Forelimb muscle (tissue), 1 donor: ENCODE measurements around the gene VDR. TPM values are rescaled to one million over a fixed set of nuclear protein-coding genes. Genes with fewer than 3 reads are reported as not detected.
"Not testable (repeated sequence)": the region's sequence is repeated elsewhere in the genome, so short reads cannot be mapped to it uniquely, and the experiment has no call there.

Experiments used
- DNase-seq: peaks from one replicate; pipeline ENCODE4 v3.0.0-alpha.2; 2013; ENCODE audit warnings: low read depth
- polyA plus RNA-seq: library from polyadenylated mRNA; unstranded; fragments of 120-200 nt; gene quantifications from one replicate; pipeline ENCODE4 v1.2.1, GENCODE V29; 2013; ENCODE audit not compliant: insufficient read length

The VDR gene
- polyA plus RNA-seq, 1 donor: 0.46 TPM

DNA sequence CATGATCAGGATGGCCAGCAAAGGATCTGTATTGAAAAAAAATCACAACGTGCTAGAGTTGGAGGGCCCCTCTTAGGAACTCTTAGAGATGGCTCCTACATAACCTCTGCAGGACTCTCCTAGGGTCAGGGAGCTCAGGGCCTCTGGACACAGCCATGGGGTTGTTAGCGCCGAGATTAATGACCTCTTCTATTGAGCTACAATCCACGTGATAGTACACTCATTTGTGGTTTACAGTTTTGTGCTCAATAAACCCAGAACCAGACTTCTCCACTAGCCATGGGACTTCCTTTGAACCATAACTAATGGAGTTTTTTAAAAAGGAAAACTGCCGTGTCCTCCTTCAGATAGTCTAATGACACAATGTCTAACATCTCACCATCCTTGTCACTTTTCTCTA is 55.5 kb downstream of the VDR start:
- DNase-seq: no peak

DNA sequence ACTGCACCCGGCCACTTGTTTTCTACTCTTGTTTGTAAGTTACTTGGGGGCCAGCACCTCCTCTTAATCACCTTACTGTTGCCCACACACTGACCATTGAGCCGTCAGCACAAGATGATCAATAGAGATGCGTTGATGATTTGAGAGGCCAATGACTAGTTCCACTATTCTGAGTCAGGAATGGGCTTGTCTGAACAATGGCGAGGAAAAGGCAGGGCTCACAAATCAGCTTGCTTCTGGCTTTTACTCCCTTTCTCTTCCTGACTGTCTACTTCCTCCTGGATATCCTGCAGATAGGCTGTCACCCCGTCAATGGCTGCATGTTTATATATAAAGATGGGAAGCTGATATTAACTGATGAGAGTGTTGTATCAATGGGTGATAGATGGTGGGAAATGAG is 55.9 kb downstream of the VDR start:
- DNase-seq: no peak

DNA sequence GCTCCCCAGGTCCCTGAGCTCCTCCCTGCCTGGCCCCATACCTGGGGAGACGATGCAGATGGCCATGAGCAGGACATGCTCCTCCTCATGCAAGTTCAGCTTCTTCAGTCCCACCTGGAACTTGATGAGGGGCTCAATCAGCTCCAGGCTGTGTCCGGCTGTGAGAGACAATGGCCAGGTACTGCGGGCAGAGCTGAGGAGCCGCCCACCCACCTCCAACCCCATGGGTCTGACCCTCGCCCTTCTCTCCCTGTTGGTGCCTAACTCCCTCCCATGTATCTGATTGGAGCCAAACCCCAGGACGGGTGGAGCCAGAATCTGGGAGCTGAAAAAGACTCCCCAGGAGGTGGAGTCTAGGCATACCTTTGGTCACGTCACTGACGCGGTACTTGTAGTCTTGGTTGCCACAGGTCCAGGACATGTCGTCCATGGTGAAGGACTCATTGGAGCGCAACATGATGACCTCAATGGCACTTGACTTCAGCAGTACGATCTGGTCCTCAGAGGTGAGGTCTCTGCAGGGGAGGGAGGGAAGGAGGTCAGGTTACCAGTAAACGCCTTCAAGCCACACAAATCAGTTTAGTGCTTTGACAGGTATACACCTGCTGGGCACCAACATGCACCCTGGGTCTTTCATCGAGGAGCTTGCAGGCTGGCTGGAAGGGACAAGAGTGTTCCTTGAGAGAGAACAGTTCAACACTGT is 58.3 kb downstream of the VDR start:
- no peak for DNase-seq

DNA sequence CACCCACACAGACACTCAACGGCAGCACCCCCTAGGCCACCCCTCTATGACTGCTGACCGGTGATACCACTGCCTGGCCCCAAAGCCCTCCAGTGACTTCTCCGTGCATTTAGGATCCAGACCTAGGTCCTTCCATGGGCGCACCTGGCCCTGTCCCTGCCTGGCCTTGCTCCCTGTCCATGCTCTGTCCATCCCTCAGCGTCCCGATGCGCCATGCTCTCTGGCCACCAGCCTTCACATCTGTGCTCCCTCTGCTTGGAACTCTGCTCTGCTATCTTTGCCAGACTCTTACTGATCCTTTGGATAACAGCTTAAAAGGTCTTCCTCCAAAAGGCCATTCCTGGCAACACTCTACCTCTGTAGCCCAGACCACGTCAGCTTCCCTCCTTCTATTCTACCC is 59.7 kb downstream of the VDR start:
- DNase-seq: no peak

DNA sequence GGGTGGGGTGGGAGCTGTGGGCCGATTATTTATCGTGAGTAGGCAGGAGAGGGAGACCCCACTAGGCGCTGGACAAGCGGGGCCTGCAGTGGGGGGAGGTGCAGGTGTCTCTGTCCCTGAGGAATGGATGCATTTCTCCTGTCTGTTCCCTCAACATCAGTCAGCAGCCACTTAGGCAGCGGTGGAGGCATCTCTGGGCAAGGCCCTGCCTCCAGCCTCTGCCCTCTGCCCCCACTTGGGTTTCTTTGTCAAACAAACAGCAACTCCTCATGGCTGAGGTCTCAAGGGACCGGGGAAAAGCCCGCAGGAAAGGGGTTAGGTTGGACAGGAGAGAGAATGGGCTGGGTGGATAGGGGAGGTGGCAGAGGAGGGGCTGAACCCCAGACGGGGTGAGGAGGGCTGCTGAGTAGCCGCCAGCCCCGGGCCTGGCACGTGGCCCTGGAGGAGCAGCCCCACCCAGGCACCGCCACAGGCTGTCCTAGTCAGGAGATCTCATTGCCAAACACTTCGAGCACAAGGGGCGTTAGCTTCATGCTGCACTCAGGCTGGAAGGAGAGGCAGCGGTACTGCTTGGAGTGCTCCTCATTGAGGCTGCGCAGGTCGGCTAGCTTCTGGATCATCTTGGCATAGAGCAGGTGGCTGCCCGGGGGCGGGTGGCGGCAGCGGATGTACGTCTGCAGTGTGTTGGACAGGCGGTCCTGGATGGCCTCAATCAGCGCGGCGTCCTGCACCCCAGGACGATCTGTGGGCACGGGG is 60.4 kb downstream of the VDR start:
- DNase-seq: no peak

DNA sequence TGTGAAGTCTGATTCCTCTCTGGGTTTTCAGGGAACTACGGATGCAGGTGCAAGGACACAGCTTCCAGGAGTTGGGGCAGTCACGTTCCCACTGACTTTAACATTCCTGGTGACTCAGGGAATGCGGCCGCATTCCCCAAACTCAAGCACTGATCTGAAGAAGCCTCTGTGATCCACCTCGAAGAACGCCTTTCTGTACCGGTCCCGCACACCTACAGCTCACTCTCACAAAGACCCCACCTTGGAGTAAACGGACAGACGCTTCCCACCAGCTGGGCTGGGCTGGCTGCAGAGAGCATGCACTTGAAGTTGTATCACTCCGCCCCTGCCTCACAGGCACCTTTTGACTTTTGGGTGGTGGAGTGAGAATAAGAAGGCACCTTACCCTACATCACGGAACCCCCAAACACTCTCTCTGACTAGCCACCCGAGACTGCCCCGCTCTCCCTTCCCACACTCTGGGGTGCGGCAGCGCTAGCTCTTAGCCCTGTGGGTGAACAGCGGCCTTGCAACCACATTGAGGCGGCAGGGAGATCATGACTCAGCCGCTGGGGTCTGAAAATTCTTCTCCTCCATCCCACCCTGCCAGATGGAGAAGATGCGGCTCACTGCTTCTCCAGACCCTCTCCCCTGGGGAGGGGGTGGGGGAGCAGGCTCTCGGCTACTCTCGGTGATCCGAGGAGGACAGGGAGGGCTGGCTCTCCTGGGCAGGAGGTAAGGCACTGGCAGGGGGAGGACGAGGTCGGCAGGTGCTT is 61.4 kb downstream of the VDR start:
- no peak for DNase-seq

DNA sequence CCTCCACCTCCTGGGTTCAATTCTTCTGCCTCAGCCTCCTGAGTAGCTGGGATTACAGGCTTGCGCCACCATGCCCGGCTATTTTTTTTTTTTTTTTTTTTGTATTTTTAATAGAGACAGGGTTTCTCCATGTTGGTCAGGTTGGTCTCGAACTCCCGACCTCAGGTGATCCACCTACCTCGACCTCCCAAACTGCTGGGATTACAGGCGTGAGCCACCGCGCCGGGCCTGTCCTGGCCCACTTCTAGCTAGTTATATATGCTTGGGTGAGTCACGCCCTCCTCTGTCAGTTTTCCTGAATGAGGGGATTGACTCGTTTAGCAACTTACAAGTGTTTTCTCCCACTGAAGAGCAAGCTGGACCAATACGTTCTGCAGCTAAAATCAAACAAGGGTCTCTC is 62.3 kb downstream of the VDR start:
- not testable (repeated sequence) for DNase-seq

DNA sequence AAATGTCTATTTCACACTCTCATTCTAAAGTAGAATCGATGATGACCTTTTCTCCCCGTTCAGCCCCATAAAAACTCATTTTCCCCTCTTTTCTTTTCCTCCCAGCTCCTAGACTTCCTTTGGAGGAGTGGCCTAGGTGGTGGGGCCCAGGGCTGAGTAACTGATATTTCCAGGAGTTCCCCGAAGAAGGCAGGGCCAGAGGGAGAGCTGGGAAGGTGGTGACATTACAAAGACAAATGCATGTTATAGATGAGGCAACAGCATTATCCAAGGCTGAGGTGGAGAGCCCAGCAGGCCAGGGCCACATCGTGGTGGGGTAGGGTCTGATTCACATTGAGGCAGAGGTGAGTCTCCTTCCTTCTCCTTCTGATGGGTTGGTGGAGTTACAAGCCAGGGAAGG is 62.9 kb downstream of the VDR start:
- DNase-seq: no peak

DNA sequence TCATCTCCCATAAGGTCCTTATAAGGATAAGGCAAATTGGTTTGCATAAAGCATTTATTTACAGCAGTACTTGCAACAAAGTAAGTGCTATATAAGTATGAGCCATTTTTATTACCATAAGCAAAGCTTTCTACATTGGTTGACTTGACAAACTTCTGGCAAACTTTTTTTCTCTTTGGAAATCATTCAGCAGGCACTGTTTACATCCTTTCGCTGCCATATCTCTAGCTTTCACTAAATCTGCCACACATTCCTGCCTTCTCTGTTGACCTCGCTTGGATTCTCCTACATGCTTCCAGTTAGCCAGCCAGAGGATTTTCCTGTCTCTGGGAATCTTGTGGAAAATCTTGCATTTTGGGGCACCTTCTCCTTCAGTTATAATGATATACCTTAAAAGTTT is 63.3 kb downstream of the VDR start:
- no peak for DNase-seq

DNA sequence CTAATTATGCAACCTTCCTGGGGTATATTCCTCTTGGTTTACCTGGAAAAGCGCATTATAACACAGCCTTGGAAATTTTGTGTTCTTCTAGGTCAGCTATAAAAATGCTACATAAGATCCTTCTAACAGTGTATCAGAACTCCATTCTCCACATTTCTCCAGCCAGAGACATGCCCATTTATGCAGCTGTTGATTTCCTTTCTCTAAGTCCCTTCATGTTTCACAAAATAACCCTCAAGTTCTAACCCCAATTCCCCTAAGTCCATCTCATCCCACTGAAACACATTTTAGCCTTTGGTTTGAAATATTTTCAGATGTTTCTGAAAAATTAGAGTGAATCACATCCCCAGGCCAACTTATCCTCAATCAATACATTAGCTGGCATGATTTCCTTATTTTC is 64.2 kb downstream of the VDR start:
- no peak for DNase-seq

DNA sequence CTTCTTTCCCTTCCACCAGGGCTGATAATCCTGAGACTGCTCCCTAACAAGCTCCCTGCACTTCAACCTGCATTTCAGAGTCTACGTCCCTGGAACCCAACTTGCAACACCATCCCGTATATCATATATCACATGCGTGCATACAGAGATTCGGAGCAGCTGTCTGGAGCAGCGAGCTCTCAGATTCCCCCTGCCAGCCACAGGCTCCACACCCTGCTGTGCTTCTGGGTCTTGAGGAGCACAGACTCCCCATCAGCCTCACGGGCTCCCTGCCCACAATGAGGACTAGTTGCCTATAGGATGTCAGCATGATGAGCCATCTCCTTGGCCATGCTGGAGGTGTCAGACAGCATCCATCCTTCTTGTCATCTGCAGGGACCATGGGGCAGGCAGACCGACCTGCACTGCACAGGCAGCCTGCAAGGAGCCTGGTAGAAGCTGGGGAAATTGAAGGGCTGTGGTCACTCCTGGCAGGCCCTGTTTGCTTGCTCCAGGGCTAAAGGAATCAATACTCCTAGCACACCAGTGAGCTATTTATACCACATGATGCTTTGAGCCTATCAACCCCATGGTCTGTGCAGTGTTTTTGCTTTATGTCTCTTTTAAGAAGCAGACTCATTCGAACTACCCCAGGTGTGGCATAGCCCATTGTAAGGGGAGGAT is 65.4 kb downstream of the VDR start:
- DNase-seq: no peak

DNA sequence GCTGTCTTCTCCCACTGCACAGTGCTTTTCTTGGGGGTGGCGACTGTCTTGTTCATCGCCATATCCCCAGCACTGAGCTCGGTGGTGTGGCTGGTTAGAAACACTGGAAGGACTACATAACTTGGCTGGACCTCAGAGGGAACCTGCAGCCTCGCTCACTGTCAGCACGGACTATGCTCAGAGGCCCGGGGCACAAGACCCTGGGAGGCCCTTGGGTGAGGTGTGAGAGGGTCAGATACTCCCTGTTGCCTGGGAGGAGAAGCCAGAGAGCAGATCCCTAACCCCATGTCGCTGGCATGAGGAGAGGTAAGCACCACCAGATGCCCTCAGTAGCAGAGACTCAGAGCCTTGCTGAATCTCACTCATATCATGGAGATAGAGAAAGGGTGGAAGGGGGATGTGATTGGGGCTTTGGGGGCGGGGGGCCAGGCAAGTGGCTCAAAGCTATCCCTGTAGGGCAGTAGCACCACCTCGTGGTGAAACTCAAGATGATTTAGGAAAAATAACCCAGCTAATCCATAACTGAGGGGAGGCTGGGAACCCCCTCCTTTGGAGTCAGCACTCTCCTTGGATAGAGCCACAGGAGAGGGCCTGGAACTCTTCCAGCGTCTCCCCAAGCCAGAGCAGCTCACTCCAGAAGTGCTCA is 66.4 kb downstream of the VDR start:
- DNase-seq: no peak

DNA sequence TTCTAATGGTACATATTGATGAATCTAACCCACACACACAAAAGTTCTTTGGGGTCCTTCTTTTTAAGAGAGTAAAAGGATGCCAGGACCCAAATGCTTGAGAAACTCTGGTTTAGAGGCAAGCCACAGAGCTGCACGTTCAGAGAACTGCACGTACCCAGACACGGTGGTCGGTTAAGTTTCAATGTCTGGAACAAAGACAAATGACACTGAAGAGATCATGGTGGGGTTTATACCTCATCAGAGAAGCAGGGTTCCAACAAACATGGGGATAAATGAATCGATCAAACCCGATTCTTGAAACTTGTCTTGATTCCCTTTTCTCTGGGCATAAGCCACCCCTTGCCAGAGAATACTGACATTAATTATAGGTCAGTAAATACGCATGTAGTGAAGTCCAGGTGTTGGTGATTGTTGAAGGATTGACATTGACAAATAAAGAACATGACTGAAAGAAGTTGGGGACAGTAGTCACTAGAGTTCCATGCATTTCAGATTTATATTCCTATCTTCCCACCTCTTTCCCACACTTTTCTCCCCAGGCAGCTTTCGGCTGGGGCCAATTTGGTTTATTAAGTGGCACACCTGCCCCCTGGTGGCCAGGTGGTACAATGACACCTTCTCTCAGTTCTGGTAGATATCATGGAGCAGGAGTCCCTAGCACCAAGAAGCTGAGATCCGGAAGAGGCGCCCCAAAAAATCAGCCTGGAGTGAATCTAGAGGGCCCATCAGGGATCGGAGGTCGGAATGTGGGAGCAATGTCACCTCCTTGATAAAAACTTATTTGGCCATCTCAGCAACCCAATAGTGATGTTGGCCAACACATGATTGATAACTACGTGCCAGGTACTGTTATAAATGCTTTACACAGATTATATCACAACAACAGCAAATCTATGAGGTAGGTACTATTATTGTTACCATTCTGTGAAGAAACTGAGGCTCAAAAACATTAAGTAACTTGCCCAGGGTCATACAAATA is 67.3 kb downstream of the VDR start:
- DNase-seq: no peak

DNA sequence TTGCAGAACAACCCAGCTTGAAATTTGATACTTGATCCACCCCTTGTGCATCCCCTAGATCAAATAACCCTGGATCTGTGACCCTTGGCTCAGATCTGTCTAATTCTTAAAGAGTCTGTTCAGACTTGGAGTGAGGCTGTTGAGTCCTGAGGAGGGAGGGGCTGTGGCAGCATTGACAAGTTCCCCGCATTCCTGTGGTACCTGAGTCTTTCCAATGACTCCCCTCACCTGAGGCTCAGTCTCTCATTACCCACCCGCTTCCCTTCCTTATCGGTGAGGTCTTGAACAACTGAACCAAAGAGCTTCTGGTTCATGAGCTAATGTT is 69.0 kb downstream of the VDR start:
- no peak for DNase-seq

DNA sequence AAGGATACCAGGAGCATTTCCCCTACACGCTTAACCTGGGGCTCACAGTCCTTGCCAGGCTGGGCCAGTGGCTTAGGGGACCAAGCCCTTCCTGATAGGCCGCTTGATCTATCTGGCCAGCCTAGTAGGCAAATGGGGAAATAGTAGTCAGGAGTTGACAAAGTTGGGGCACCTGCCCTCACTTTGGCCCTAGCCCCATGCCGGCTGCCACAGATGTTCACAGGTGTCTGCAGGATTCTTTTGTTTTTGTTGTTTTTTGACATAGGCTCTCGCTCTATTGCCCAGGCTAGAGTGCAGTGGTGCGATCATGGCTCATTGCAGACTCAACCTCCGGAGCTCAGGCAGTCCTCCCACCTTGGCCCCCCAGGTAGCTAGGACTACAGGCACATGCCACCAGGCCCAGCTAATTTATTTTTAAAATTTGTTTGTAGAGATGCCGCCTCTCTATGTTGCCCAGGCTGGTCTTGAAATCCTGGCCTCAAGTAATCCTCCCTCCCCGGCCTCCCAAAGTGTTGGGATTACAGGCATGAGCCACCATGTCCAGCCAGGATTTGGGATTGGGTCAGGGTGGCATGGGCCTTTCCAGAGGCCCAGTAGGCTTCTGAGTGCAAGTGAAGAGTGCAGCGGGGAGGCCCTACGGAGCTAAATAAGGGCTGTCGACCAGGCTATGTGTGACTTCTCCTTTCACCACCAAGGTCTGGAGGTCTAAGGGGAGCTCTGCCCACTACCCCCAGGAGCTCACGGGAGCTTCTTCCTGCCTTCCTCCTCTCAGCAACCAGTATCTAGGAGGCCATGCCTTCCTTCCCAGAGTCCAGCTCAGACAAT is 69.6 kb downstream of the VDR start:
- no peak for DNase-seq

DNA sequence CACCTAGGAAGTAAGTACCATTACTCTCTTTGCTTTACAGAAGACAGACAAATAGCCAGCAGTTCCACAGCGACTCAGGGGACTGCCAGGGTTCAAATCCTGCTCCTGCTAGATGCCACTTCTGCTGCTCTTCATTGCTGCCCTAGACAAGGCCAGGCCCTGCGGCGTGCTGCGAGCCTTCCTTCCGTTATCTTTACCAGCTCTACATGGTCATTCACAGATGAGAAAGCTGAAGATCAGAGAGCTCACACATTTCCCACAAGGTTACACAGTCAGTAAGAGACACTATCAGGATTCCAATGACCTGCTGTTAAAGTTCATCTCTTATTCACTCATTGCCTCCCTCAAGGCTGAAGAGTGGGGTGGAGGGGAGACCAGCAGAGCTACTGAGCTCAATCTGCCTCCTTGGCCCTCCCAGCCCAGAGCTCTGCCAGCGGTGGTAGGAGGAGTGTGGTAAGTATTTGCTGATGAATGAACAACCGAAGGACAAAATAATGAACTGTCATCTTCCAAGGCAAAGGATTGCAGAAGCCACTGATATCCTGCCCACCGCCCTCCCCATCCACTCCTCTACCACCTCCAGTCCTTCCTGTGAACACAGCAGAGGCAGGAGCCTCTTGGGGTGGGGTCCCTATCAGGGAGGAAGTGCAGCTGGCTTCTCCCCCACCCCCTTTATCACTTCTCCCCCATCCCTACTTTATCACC is 70.4 kb downstream of the VDR start:
- DNase-seq: no peak

DNA sequence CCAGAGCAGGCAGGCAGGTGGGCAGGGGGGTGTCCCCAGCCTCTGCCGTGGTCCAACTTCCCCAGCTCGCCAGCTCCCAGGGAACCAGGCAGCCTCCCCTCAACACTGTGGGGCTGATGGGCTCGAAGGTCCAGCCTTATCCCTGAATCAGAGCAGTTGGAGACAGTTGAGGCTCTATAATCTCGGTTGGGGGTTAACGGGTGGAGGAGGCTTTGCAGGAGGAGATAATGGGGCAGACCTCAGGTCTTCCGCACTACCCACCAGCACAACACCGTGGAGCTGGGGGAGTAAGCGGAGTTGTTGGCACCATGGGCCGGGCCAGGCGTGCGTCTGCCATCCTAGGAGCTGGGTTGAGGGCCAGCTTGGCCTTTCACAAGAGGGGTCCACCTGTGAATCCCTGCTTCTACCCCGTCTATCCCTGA is 71.2 kb downstream of the VDR start:
- DNase-seq: no peak

DNA sequence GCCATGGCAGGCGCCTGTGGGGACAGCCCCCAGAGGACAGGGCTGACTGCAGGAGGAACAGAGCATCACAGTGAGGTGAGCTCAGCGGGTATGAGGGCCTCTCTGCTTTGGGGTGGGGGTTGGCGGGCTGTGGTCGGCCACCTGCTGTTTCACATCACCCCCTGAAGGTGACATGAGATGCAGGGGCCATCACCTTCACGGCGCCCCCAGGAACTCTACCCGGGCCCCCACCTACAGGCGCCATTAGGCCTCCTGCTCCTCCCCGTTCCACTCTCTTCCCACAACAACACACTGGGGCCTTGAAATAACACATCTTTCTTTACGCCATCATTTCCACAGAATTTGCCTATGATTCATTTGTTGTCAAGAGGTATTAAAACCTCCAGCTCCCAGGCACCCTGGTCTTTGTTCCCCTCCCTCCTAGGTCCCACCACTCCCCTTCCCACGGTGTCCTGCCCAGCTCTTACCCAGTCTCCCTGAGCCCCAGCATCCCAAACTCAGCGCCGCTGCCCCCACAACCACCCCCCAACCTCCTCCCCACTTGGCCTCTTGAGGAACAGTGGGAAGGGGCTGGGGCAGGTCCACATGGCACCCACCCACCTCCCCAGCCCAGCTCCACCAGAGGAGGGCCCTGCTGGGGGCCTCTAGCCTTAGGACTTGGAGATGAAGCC is 72.4 kb downstream of the VDR start:
- DNase-seq: no peak

DNA sequence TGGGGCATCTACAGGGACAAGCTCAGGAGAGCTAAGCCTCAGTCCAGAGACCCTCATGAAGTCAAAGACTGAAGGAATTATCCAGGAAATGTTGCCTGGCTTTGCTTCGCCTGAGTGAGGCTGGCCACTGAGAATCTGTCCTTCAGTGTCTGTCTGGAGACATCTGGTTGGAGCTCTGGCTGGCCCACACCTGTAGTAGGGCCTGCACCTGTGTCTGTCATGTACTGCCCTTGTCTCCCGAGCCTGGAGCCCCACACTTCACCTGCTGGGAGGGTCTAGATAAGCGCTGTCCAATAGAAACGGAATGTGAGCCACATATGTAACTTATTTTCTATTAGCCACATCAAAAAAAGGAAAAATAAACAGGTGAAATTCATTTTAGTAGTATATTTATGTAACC is 75.2 kb downstream of the VDR start:
- DNase-seq: no peak
